ENCODE data around the gene CPVL. TPM values are rescaled to one million over a fixed set of nuclear protein-coding genes. Genes with fewer than 3 reads are reported as not detected.

The CPVL gene
- total RNA-seq, 1 donor from 2014 or later: 86.3 TPM

DNA sequence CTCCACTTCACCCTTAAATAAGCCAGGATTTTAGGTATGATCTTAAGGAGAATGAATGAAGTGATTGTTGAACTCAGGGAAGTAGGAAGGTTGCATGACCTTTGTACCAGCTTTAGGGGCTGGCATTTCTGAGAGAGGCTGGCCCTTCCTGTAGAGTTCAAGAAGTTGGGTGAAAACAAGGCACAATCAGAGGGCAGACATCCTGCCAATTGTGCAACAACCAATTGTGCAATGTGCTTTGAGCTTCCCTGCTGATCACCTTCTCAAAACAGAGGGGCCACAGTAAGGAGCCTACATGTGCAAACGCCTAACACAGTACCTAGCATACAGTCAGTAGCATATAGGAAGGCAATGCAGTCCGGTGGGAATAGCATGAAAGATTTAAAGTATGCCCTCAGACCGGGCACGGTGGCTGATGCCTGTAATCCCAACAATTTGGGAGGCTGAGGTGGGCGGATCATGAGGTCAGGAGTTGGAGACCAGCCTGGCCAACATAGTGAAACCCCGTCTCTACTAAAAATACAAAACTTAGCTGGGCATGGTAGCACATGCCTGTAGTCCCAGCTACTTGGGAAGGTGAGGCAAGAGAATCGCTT, 5.4 kb downstream of the CPVL start:
- DNase-seq: no peak
- TF ChIP-seq, protein P1, sequence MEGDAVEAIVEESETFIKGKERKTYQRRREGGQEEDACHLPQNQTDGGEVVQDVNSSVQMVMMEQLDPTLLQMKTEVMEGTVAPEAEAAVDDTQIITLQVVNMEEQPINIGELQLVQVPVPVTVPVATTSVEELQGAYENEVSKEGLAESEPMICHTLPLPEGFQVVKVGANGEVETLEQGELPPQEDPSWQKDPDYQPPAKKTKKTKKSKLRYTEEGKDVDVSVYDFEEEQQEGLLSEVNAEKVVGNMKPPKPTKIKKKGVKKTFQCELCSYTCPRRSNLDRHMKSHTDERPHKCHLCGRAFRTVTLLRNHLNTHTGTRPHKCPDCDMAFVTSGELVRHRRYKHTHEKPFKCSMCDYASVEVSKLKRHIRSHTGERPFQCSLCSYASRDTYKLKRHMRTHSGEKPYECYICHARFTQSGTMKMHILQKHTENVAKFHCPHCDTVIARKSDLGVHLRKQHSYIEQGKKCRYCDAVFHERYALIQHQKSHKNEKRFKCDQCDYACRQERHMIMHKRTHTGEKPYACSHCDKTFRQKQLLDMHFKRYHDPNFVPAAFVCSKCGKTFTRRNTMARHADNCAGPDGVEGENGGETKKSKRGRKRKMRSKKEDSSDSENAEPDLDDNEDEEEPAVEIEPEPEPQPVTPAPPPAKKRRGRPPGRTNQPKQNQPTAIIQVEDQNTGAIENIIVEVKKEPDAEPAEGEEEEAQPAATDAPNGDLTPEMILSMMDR (IDR thresholded peaks at IDR 0.05; ENCODE audit: borderline replicate concordance): no peak
- intact Hi-C loops (cut with micrococcal nuclease): no loop called here
- H3K4me3 ChIP-seq: no peak overlapping the region
- H3K27ac ChIP-seq (replicated peaks): no peak overlapping the region
- H3K36me3 ChIP-seq: no peaks in the 10 kb centered on the region
- H3K4me1 ChIP-seq: peaks cover 20% of the 10 kb centered on the region
- peaks cover 11% of the 10 kb centered on the region for H3K27me3 ChIP-seq (ENCODE audit: low read depth)
- H3K9me3 ChIP-seq (replicated peaks): peaks cover 5% of the 10 kb centered on the region

DNA sequence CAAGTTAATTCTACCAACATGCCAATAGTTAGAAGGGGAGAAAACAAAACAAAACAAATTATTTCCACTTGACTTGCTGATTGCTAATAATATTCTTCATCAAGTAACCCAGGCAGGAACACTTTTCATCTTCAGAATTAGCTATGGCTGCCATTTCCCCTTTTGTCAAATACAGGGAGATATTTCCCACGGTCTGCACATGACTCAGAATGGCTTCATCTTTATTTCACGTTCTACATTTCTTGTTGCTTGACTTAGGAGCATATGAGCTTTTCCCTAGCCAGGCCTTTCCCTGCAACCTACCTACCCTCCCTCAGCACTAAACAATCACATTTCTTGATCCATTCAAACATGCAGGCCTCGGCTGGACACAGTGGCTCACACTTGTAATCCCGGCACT, 6.5 kb downstream of the CPVL start:
- TF ChIP-seq, protein P1 (IDR thresholded peaks at IDR 0.05; ENCODE audit: borderline replicate concordance): no peak
- no peak overlapping the region for H3K27ac ChIP-seq (replicated peaks)
- H3K4me3 ChIP-seq: no peak overlapping the region
- peaks cover 5% of the 10 kb centered on the region for H3K9me3 ChIP-seq (replicated peaks)
- peaks cover 13% of the 10 kb centered on the region for H3K4me1 ChIP-seq
- H3K36me3 ChIP-seq: no peaks in the 10 kb centered on the region
- intact Hi-C loops (cut with micrococcal nuclease): no loop called here
- H3K27me3 ChIP-seq (ENCODE audit: low read depth): no peaks in the 10 kb centered on the region
- DNase-seq: no peak

DNA sequence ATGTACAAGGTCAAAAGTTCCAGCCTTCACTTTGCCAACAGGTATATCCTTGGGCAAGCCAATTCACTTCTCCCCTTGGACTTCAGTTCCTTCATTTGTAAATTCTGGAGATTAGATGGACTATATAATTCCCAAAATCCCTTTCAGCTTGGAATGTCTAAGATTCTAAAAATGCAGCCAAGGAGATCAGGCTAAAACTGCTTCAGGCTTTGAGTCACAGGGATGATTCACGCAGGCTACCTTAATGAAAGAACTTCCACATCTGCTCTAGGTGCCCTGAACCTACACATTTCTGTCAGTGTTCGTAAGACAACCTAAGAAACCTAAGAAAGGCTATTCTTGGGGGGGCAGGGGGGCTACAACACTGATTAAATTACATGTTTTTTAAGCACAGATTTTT, 7.1 kb downstream of the CPVL start:
- intact Hi-C loops (cut with micrococcal nuclease): no loop called here
- no peak for DNase-seq
- TF ChIP-seq, protein P1 (IDR thresholded peaks at IDR 0.05; ENCODE audit: borderline replicate concordance): no peak
- Histone ChIP-seq H3K36me3 (no peaks in the 10 kb centered on the region), H3K4me3 (no peak overlapping the region), H3K9me3 (replicated peaks) (peaks cover 5% of the 10 kb centered on the region), H3K27ac (replicated peaks) (no peak overlapping the region), H3K4me1 (peaks cover 13% of the 10 kb centered on the region), H3K27me3 (ENCODE audit: low read depth) (no peaks in the 10 kb centered on the region)

DNA sequence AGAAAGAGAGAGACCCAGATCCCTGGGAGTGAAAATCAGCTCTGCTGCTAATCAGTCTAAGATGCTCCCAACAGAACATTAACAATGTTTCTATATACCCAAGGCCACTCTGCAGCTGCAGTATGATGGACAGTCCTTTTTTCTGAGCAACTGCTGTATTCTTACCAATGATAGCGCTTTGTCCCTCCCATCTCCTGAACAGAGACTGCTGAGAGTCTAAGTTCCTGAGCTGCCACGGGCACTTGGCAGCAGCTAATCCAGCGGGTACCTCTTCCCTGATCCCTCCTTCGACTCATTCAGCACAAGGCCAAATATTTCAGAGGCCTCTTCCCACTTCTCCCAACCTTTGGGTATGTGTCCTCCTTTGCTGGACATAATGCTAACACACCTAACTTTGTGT, 7.7 kb downstream of the CPVL start:
- TF ChIP-seq, protein P1 (IDR thresholded peaks at IDR 0.05; ENCODE audit: borderline replicate concordance): no peak
- H3K27ac ChIP-seq (replicated peaks): no peak overlapping the region
- DNase-seq: no peak
- H3K4me1 ChIP-seq: peaks cover 13% of the 10 kb centered on the region
- peaks cover 5% of the 10 kb centered on the region for H3K9me3 ChIP-seq (replicated peaks)
- no peaks in the 10 kb centered on the region for H3K36me3 ChIP-seq
- H3K4me3 ChIP-seq: no peak overlapping the region
- H3K27me3 ChIP-seq (ENCODE audit: low read depth): no peaks in the 10 kb centered on the region
- intact Hi-C loops (cut with micrococcal nuclease): no loop called here

DNA sequence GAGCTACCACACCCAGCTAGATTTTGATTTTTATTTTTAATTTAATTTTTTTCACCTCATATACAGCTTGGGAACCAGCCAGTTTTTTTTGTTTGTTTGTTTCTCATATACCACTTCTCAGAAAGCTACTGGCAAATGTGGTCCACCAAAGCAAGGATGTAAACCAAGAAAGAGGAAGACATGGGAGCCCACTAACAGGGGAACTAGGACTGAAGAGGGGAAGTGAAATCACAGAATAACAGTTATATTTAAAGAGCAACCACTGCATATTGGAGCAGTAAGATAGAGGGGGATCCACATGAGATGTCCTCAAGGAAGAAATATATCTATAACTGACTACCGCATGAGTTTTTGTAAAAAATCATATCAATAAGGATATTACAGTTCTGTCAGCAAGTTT, 10.5 kb downstream of the CPVL start:
- peaks cover 23% of the 10 kb centered on the region for H3K4me1 ChIP-seq
- no peak overlapping the region for H3K27ac ChIP-seq (replicated peaks)
- no peaks in the 10 kb centered on the region for H3K36me3 ChIP-seq
- intact Hi-C loops (cut with micrococcal nuclease): no loop called here
- H3K4me3 ChIP-seq: no peak overlapping the region
- TF ChIP-seq, protein P1 (IDR thresholded peaks at IDR 0.05; ENCODE audit: borderline replicate concordance): no peak
- peaks cover 5% of the 10 kb centered on the region for H3K9me3 ChIP-seq (replicated peaks)
- H3K27me3 ChIP-seq (ENCODE audit: low read depth): no peaks in the 10 kb centered on the region
- DNase-seq: no peak
